HepG2 (cell line): Measurements from ENCODE around the gene P2RX5. TPM values are rescaled to one million over a fixed set of nuclear protein-coding genes. Genes with fewer than 3 reads are reported as not detected.
A peak's percentile ranks its signal among the peaks of the same experiment; 100 is the strongest.

Experiments used
- EHMT2 ChIP-seq: fragments of 200-600 bp; sonication (generic); IDR thresholded peaks from 2 replicates; pipeline ENCODE4 v1.7.0; 2017; ENCODE audit warnings: antibody characterized with exemption, low read depth, low read length, borderline replicate concordance
- FOXA1 ChIP-seq, 2 experiments: fragments of 450-650 bp in 1 of 2; sonication (generic) in 1 of 2; formaldehyde crosslinking in 1 of 2; IDR thresholded peaks; 2 replicates each; pipeline versions ENCODE4 v1.4.0 to v1.6.1; 2016 to 2020; ENCODE audit warnings: missing genetic modification reagents in 1 of 2
- JUN ChIP-seq: sonication (generic); formaldehyde crosslinking; IDR thresholded peaks from 2 replicates; pipeline ENCODE4 v1.4.0; 2020; ENCODE audit warnings: mild to moderate bottlenecking, missing genetic modification reagents
- MEF2D ChIP-seq: sonication (generic); formaldehyde crosslinking; IDR thresholded peaks from 2 replicates; pipeline ENCODE4 v1.5.1; 2020; ENCODE audit warnings: mild to moderate bottlenecking, missing genetic modification reagents
- NFYB ChIP-seq: sonication (generic); formaldehyde crosslinking; IDR thresholded peaks from 2 replicates; pipeline ENCODE4 v1.4.0; 2020; ENCODE audit warnings: missing genetic modification reagents
- ONECUT2 ChIP-seq: sonication (generic); formaldehyde crosslinking; IDR thresholded peaks from 2 replicates; pipeline ENCODE4 v1.4.0; 2020; ENCODE audit warnings: missing genetic modification reagents
- REL ChIP-seq: sonication (generic); formaldehyde crosslinking; conservative IDR thresholded peaks from 2 replicates; pipeline ENCODE4 v1.8.0; 2022; ENCODE audit warnings: mild to moderate bottlenecking, missing genetic modification reagents, moderate library complexity
- REST ChIP-seq, 2 experiments: IDR thresholded peaks; 2 replicates each; pipeline ENCODE4 v1.6.1; 2011 to 2012; ENCODE audit warnings: low read length in 2 of 2, borderline replicate concordance in 1 of 2, low read depth in 1 of 2, mild to moderate bottlenecking in 1 of 2, moderate library complexity in 1 of 2
- RFX1 ChIP-seq: fragments of 450-650 bp; IDR thresholded peaks from 2 replicates; pipeline ENCODE4 v1.6.1; 2017
- SALL1 ChIP-seq: sonication (generic); formaldehyde crosslinking; IDR thresholded peaks from 2 replicates; pipeline ENCODE4 v1.8.0; 2022; ENCODE audit warnings: mild to moderate bottlenecking, missing genetic modification reagents
- SKI ChIP-seq: fragments of 450-650 bp; IDR thresholded peaks from one replicate; pipeline ENCODE4 v1.6.1; 2018; ENCODE audit warnings: mild to moderate bottlenecking; ENCODE audit not compliant: partially characterized antibody
- SOX5 ChIP-seq: IDR thresholded peaks from 2 replicates; pipeline ENCODE4 v1.6.1; 2016; ENCODE audit warnings: borderline replicate concordance
- SOX6 ChIP-seq, 2 experiments: fragments of 450-650 bp in 1 of 2; sonication (generic) in 1 of 2; formaldehyde crosslinking in 1 of 2; IDR thresholded peaks; 2 replicates each; pipeline versions ENCODE4 v1.4.0 to v1.6.1; 2017 to 2020; ENCODE audit warnings: antibody characterized with exemption in 1 of 2, mild to moderate bottlenecking in 1 of 2, missing genetic modification reagents in 1 of 2
- TMF1 ChIP-seq: sonication (generic); formaldehyde crosslinking; IDR thresholded peaks from 2 replicates; pipeline ENCODE4 v1.8.1; 2022; ENCODE audit warnings: low read depth, missing genetic modification reagents
- ZNF34 ChIP-seq: sonication (generic); formaldehyde crosslinking; IDR thresholded peaks from 2 replicates; pipeline ENCODE4 v1.4.0; 2020; ENCODE audit warnings: mild to moderate bottlenecking, missing genetic modification reagents, borderline replicate concordance
- ZNF547 ChIP-seq: sonication (generic); formaldehyde crosslinking; IDR thresholded peaks from 2 replicates; pipeline ENCODE4 v1.5.1; 2020; ENCODE audit warnings: mild to moderate bottlenecking, missing genetic modification reagents
- ZNF609 ChIP-seq: sonication (generic); formaldehyde crosslinking; IDR thresholded peaks from 2 replicates; pipeline ENCODE4 v1.4.0; 2020; ENCODE audit warnings: mild to moderate bottlenecking, missing genetic modification reagents, borderline replicate concordance
- ZNF660 ChIP-seq: sonication (generic); formaldehyde crosslinking; IDR thresholded peaks from 2 replicates; pipeline ENCODE4 v1.5.1; 2020; ENCODE audit warnings: mild to moderate bottlenecking, low read depth, missing genetic modification reagents, borderline replicate concordance
- ZNF749 ChIP-seq: sonication (generic); formaldehyde crosslinking; IDR thresholded peaks from 2 replicates; pipeline ENCODE4 v1.8.0; 2022; ENCODE audit warnings: mild to moderate bottlenecking, missing genetic modification reagents, moderate library complexity, borderline replicate concordance
- ZNF772 ChIP-seq: sonication (generic); formaldehyde crosslinking; IDR thresholded peaks from 2 replicates; pipeline ENCODE4 v1.5.0; 2020; ENCODE audit warnings: mild to moderate bottlenecking, missing genetic modification reagents
- ZNF775 ChIP-seq: sonication (generic); formaldehyde crosslinking; IDR thresholded peaks from 2 replicates; pipeline ENCODE4 v1.4.0; 2020; ENCODE audit warnings: missing genetic modification reagents, mild to moderate bottlenecking, moderate library complexity, borderline replicate concordance
- ZNF816 ChIP-seq: sonication (generic); formaldehyde crosslinking; IDR thresholded peaks from 2 replicates; pipeline ENCODE4 v1.8.0; 2022; ENCODE audit warnings: missing genetic modification reagents, mild to moderate bottlenecking, borderline replicate concordance
- polyA plus RNA-seq, 8 experiments: library from polyadenylated mRNA; depleted of rRNA in 3 of 8; stranded (reverse) in 7 of 8; unstranded in 1 of 8; fragments of >200 nt; fragmentation: Illumina TruSeq in 4 of 8; extraction: Trizol in 4 of 8; gene quantifications; 2 replicates each; pipeline versions ENCODE4 v1.2.1 to v1.2.3, GENCODE V29; 2011 to 2016; ENCODE audit warnings: low read depth in 4 of 8, missing spikeins in 1 of 8, mixed read lengths in 1 of 8; ENCODE audit not compliant: insufficient read depth in 1 of 8
- total RNA-seq, 5 experiments: library from RNA; depleted of rRNA; stranded (reverse); fragments of >200 nt; fragmentation: Illumina TruSeq; extraction: Trizol; gene quantifications; 2 replicates each; pipeline ENCODE4 v1.2.3, GENCODE V29; 2016; ENCODE audit warnings: low read depth in 1 of 5

The P2RX5 gene
- total and polyA plus RNA-seq, 2 of the 13 experiments (the other 11 are each of a cell fraction or from before 2014, with no cell fraction given): 0.95 to 1.7 TPM

- peak; percentile 71 for TF ChIP-seq ZNF609 (CRISPR knock-in tag)
- TF ChIP-seq SOX5 (CRISPR knock-in tag): peak; percentile 89
- TF ChIP-seq FOXA1 (IDR thresholded peaks at IDR 0.05): no peak
- peak; percentile 37; the same call in 1 of the 2 replicates for TF ChIP-seq FOXA1 (CRISPR knock-in tag; IDR thresholded peaks at IDR 0.05)
- TF ChIP-seq RFX1: no peak
- TF ChIP-seq REL (CRISPR knock-in tag): no peak
- TF ChIP-seq ZNF772 (CRISPR knock-in tag): no peak
- no peak for TF ChIP-seq TMF1 (CRISPR knock-in tag)
- no peak for TF ChIP-seq ZNF749 (CRISPR knock-in tag)
- no peak for TF ChIP-seq SOX6 (IDR thresholded peaks at IDR 0.05)
- peak; percentile 94 for TF ChIP-seq SOX6 (CRISPR knock-in tag; IDR thresholded peaks at IDR 0.05)
- no peak for TF ChIP-seq REST (IDR thresholded peaks at IDR 0.05; ENCODE audit: borderline replicate concordance in 1 of 2, low read depth in 1 of 2, low read length in 2 of 2)
- TF ChIP-seq ZNF775 (CRISPR knock-in tag): no peak
- TF ChIP-seq NFYB (CRISPR knock-in tag): no peak
- no peak for TF ChIP-seq JUN
- TF ChIP-seq ZNF660 (CRISPR knock-in tag): no peak
- peak; percentile 78; the same call in 1 of the 2 replicates for TF ChIP-seq MEF2D (CRISPR knock-in tag)
- no peak for TF ChIP-seq EHMT2
- no peak for TF ChIP-seq SKI
- TF ChIP-seq ZNF547: no peak
- no peak for TF ChIP-seq ZNF816 (CRISPR knock-in tag)
- no peak for TF ChIP-seq ZNF34
- no peak for TF ChIP-seq ONECUT2 (CRISPR knock-in tag)
- TF ChIP-seq SALL1 (CRISPR knock-in tag): peak; percentile 61; the same call in 1 of the 2 replicates
Observed at GRCh38 chr17:3641717-3642486, 54.1 kb downstream of the P2RX5 start (continued).
